Body of pancreas (tissue), 4 donors: Measurements from ENCODE around the gene TMEM158.

Experiments
- POLR2A ChIP-seq, 3 donors: fragments of 450-650 bp; IDR thresholded peaks; one replicate each; pipeline ENCODE4 v1.6.1; 2016; ENCODE audit warnings: antibody characterized with exemption in 3 of 3, mild to moderate bottlenecking in 2 of 3
- TF ChIP-seq, protein P1 (sequence below), 7 experiments: fragments of 450-650 bp in 4 of 7; fragments of 200-600 bp in 3 of 7; sonication (generic) in 3 of 7; IDR thresholded peaks; one replicate each; pipeline ENCODE4 v1.5.1; 2016 to 2019; ENCODE audit warnings: antibody characterized with exemption in 7 of 7

DNA sequence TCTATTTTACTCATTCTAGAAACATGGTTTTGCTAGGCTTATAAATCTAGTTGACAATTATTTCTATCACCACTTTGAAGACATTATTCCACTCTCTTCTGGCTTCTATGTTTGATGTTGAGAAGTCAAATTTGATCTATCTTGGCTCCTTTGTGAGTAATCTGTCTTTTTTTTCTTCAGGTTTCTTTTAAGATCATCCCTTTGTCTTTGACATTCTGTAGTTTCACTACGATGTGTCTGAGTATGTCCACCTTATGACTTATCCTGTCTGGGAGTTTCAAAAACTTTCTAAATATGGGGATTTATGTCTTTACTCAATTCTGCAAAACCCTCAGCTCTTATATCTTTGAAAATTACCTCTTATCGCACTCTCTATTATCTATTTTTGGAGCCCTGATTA is 41.0 kb upstream of the TMEM158 start:
- no peak for TF ChIP-seq POLR2A (IDR thresholded peaks at IDR 0.05)
- TF ChIP-seq, protein P1, sequence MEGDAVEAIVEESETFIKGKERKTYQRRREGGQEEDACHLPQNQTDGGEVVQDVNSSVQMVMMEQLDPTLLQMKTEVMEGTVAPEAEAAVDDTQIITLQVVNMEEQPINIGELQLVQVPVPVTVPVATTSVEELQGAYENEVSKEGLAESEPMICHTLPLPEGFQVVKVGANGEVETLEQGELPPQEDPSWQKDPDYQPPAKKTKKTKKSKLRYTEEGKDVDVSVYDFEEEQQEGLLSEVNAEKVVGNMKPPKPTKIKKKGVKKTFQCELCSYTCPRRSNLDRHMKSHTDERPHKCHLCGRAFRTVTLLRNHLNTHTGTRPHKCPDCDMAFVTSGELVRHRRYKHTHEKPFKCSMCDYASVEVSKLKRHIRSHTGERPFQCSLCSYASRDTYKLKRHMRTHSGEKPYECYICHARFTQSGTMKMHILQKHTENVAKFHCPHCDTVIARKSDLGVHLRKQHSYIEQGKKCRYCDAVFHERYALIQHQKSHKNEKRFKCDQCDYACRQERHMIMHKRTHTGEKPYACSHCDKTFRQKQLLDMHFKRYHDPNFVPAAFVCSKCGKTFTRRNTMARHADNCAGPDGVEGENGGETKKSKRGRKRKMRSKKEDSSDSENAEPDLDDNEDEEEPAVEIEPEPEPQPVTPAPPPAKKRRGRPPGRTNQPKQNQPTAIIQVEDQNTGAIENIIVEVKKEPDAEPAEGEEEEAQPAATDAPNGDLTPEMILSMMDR (IDR thresholded peaks at IDR 0.05) = no peak
